Inferior parietal cortex (tissue), 1 donor: ENCODE measurements around the gene FGD4.
"Not testable (repeated sequence)": the region's sequence is repeated elsewhere in the genome, so short reads cannot be mapped to it uniquely, and the experiment has no call there.

Experiments
- DNase-seq: peaks from one replicate; pipeline ENCODE4 v3.0.0-alpha.2; 2016; ENCODE audit errors: extremely low spot score

The FGD4 gene

DNA sequence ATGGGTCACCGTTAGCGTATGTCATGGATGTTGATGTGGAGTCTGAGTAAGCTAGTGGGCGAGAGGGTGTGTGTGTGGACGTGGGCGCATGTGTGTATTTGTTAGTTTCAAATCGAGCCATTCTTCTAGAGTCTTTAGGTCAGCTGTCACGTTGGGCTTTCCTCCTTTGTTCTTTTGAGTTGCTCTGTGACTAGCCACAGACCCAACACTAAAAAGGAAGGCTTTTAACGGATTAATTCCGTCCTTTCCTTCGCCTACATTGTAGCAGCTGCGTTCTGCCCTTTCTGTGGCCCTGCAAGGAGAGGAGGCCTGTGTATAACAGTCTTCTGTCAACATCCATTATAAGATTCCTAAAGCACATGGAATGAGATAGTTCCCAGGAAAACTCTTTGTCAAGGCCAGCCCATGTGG, 162.6 kb downstream of the FGD4 start:
- DNase-seq: no peak

- not testable (repeated sequence) for DNase-seq
Observed at GRCh38 chr12:32562413-32562812, 163.1 kb downstream of the FGD4 start.

GRCh38 chr12:32566663-32567295, 167.4 kb downstream of the FGD4 start:
- DNase-seq: no peak

DNA sequence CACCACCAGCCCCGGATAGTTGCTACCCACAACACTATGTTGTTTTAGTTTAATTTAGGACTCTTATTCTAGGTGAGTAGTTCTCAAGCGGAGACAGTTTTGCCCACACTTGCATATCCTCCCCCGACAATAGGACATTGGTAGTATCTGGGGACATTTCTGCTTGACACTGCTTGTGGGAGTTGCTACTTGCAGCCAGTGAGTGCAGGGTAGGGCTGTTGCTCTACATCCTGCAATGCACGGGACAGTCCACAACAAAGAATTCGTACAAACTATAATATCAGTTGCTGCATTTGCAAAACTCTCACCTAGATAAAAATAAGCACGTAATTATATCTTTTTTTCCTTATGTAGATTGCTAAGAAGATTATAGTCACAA, 167.9 kb downstream of the FGD4 start:
- no peak for DNase-seq

GRCh38 chr12:32568228-32568627, 168.9 kb downstream of the FGD4 start:
- DNase-seq: no peak

GRCh38 chr12:32569259-32569658, 169.9 kb downstream of the FGD4 start:
- DNase-seq: no peak

- no peak for DNase-seq
Observed at GRCh38 chr12:32574585-32574984, 175.2 kb downstream of the FGD4 start.

DNA sequence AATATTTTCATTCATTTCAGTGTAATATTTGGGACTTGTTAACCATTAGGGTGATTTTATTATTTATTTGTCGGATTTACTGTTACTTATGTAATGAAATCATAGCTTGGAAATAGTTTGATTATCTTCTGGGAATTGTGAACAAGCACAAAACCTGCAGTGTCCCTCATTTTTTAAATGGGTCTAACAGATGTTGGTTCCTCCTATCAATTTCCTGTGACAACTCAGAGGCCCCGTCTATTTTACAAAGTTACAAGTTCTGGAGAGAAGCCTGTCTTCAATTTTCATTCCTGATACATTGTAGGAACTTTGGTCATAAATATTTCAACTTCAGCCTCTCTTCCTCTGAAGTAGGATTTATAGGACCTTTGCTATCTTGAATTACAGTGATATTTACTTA, 178.0 kb downstream of the FGD4 start:
- no peak for DNase-seq

GRCh38 chr12:32583534-32583933, 184.2 kb downstream of the FGD4 start:
- DNase-seq: no peak

- no peak for DNase-seq
Observed at GRCh38 chr12:32585680-32586079, 186.3 kb downstream of the FGD4 start.

- DNase-seq: no peak
Observed at GRCh38 chr12:32586390-32586789, 187.0 kb downstream of the FGD4 start.

DNA sequence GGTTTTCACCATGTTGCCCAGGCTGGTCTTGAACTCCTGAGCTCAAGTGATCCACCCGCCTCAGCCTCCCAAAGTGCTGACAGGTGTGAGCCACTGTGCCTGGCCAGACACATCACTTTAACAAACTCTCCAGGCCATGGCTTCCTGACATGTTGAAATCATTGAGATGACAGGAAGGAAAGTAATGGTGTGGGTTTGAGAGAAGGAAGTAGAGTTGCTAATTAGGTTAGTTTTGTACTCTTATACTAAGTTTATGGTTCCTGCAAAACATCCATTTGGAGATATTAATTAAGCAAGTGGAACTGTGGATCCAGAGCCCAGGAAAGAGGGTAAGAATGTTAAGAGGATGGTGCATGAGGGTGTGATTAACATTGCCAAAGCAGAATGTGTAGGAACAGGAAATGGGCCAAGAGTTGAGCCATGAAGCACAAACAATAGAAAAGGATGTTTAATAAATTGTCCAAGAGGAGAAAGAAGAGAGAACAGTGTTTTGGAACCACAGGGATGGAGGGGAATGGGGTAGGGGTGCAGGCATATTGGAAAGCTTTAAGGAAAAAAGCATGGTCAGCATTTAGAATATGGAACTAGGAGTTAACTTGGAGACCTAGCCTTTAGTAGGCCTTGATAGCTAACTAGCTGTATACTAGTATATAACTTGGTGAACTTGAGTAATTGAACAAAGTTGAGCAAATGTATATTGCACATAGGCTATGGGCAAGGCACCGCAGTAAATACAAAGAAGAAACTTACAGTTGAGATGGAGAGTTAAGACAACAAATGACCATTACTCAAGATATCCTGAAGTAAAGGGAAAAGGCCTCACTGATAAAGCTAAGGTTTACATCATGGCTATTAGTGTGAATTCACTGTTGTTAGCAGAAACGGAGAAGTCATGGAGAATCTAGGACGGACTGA, 188.5 kb downstream of the FGD4 start:
- no peak for DNase-seq

DNA sequence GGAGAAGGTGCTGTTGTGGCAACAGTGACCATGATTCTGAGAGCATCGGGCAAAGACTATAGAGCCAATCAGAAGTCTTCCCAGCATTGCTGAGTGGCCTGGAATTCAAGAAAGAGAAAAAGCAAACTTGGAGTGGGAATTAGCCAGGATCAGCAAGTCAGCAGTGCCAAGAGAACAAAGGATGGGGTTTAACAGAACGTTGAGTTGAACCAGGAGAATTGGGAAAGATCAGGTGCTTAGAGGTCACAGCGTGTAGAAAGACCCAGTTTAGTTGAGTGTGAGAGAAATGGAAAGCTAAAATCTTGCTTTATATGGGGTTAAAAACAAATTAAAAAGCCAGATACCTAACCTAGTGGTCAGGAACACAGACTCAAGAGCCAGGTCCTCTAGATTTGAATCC, 189.2 kb downstream of the FGD4 start:
- DNase-seq: no peak

DNA sequence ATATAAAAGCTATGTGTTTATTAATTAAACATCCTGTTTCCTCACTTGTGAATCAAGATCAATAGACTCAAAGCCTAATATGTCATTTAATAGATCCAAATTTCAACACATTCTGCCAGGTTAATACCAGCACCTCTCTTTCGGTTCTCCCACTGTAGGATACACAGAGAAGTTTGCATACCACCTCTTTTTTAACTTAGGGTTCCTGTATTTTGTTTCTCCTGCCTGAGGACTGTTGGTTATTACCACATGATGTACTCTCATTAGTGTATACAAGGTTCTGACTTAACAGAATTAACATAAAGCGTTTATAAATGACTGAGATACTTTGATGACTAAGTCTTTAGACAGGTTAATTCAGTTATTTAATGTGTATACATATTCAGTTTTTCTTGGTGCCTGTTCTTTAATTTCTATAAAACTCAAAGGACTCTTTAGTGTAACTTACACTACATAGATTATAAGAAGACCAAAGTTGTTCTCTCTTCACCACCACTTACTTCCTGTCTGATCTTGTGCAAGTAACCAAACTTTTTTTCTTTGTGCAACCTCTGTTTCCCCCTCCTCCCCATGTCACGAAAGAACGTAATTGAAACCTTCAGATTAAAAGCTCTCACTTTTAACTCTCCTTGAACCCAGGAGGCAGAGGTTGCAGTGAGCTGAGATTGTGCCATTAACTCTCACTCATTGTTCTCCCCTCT, 190.0 kb downstream of the FGD4 start:
- DNase-seq: no peak

GRCh38 chr12:32595251-32595650, 195.9 kb downstream of the FGD4 start:
- no peak for DNase-seq

GRCh38 chr12:32596030-32596429, 196.7 kb downstream of the FGD4 start:
- no peak for DNase-seq

DNA sequence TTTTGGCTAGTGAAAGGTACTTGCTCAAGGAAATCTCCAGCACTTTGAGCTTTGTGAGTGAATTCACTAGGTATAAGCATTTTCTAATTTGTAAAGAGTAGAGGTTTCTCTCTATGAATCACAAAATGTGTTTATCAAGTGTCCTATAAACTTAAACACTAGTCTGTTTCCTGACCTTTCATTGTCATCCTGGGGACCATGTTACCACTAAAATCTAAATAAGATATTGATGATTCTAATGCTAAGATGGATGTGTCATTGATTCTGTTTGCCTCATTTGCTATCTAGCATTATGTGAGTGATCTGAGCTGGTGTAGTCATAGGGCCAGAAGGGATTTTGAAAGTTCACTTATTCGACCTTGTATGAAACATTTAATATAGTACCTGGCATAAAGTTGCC, 199.3 kb downstream of the FGD4 start:
- no peak for DNase-seq

- DNase-seq: no peak
Observed at GRCh38 chr12:32600681-32601080, 201.3 kb downstream of the FGD4 start.

DNA sequence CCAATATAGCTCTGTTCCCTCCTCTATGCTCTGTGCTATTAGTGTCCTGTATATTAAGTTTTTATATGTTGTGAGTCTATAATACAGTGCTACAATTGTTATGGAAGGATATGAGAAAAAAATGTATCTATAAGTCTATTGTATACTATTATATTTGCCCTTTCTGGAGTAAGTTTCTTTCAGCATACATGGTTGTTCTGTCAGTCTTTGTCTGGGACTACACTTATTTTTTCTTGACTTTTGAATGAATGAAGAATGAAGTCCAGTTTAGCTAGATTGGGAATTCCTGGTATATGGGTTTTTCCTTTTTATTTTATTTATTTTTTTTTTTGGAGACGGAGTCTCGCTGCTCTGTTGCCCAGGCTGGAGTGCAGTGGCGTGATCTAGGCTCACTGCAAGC, 203.7 kb downstream of the FGD4 start:
- DNase-seq: no peak

- no peak for DNase-seq
Observed at GRCh38 chr12:32603858-32604257, 204.5 kb downstream of the FGD4 start.

DNA sequence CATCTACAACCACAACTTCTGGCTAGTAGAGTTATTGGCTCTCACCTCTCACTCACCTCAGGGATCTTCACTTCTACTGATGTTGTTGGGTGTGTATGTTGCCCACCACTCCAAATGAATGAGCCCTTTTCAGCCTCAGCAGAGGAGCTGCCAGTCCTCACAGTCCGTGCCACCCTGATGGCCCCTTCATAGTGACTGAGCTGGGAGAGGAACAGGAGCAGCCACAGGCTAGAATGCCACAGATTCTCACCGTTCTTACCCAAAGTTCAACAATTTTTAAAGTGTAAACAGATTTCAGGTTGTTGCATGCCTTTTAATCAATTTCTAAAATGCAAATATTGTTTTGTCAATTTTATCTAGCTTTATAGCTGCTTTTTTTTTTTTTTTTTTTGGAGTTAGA, 205.2 kb downstream of the FGD4 start:
- no peak for DNase-seq

- no peak for DNase-seq
Observed at GRCh38 chr12:32605326-32606095, 206.2 kb downstream of the FGD4 start.
